Thyroid gland (tissue), 4 donors: ENCODE measurements around the gene MGAT5. TPM values are rescaled to one million over a fixed set of nuclear protein-coding genes. Genes with fewer than 3 reads are reported as not detected.

Experiments used
- DNase-seq, 2 donors: peaks; one replicate each; pipeline ENCODE4 v3.0.0-alpha.2; 2019
- H3K27ac ChIP-seq, 3 donors: fragments of 200-600 bp; sonication (generic); 1 replicate in 2 of 3; 2 replicates in 1 of 3; pipeline ENCODE4 v1.5.1; 2016 to 2019; ENCODE audit warnings: mild to moderate bottlenecking in 1 of 3, moderate library complexity in 1 of 3
- H3K27me3 ChIP-seq: fragments of 200-600 bp; sonication (generic); one replicate; pipeline ENCODE4 v1.5.1; 2019
- H3K36me3 ChIP-seq, 2 donors: fragments of 200-600 bp; sonication (generic); one replicate each; pipeline ENCODE4 v1.5.1; 2016 to 2019
- H3K4me1 ChIP-seq, 2 donors: fragments of 200-600 bp; sonication (generic); one replicate each; pipeline ENCODE4 v1.5.1; 2017 to 2019
- H3K4me3 ChIP-seq, 3 donors: fragments of 200-600 bp; sonication (generic); replicated peaks in 1 of 3; 1 replicate in 2 of 3; 2 replicates in 1 of 3; pipeline ENCODE4 v1.5.1; 2016; ENCODE audit warnings: mild to moderate bottlenecking in 1 of 3
- H3K9me3 ChIP-seq: fragments of 200-600 bp; sonication (generic); one replicate; pipeline ENCODE4 v1.5.1; 2017
- CTCF ChIP-seq, 6 experiments: fragments of 200-600 bp in 3 of 6; fragments of 450-650 bp in 3 of 6; sonication (generic) in 3 of 6; IDR thresholded peaks; one replicate each; pipeline ENCODE4 v1.5.1; 2016 to 2019; ENCODE audit warnings: antibody characterized with exemption in 6 of 6, mild to moderate bottlenecking in 2 of 6, inconsistent platforms in 1 of 6, moderate library complexity in 1 of 6
- POLR2A ChIP-seq, 2 donors: fragments of 450-650 bp; IDR thresholded peaks; one replicate each; pipeline ENCODE4 v1.6.1; 2017; ENCODE audit warnings: antibody characterized with exemption in 2 of 2, mild to moderate bottlenecking in 2 of 2, moderate library complexity in 1 of 2
- WGBS, 2 donors: methylation state at CpG; one replicate each; pipeline ENCODE4 v1.1.5; 2017; 5-methylcytosine and 5-hydroxymethylcytosine counted together
- intact Hi-C: fragments of 100-400 bp; cut with DNase I; formaldehyde crosslinking; loops from one replicate; pipeline ENCODE4 v1.15.1; 2023
- total RNA-seq, 4 donors: library from RNA; depleted of rRNA; stranded (reverse); fragments of >200 nt; gene quantifications; one replicate each; pipeline ENCODE4 v1.2.3, GENCODE V29; 2016

Gene MGAT5
- total RNA-seq, 4 donors from 2014 or later = 47.5 to 64.4 (median 50.4) TPM

GRCh38 chr2:134232868-134233727 lies 20.8 kb upstream of the MGAT5 start:
- H3K4me3 ChIP-seq = no peak overlapping the region
- H3K9me3 ChIP-seq = no peaks in the 10 kb centered on the region
- no peaks in the 10 kb centered on the region for H3K27me3 ChIP-seq
- peak overlapping the region in 1 of 3 donors; percentile 39 for H3K27ac ChIP-seq
- TF ChIP-seq CTCF (IDR thresholded peaks at IDR 0.05) = no peak
- TF ChIP-seq POLR2A (IDR thresholded peaks at IDR 0.05) = no peak
- no peak for DNase-seq
- intact Hi-C loops = no loop called here
- H3K4me1 ChIP-seq = peaks cover 0 to 17% of the 10 kb centered on the region in 2 donors
- no peaks in the 10 kb centered on the region for H3K36me3 ChIP-seq
- 93 to 96% methylated on average over 2 of the region's 2 CpGs for WGBS, 2 donors

GRCh38 chr2:134233728-134234136 lies 20.1 kb upstream of the MGAT5 start:
- 36 to 43% methylated on average over 2 of the region's 2 CpGs for WGBS, 2 donors
- H3K27me3 ChIP-seq = no peaks in the 10 kb centered on the region
- intact Hi-C loops = no loop called here
- no peaks in the 10 kb centered on the region for H3K36me3 ChIP-seq
- H3K27ac ChIP-seq = peak overlapping the region in 1 of 3 donors; percentile 39
- peaks cover 0 to 17% of the 10 kb centered on the region in 2 donors for H3K4me1 ChIP-seq
- H3K4me3 ChIP-seq = no peak overlapping the region
- H3K9me3 ChIP-seq = no peaks in the 10 kb centered on the region
- no peak for TF ChIP-seq CTCF (IDR thresholded peaks at IDR 0.05)
- no peak for TF ChIP-seq POLR2A (IDR thresholded peaks at IDR 0.05)
- DNase-seq = no peak

GRCh38 chr2:134234535-134234934 lies 19.3 kb upstream of the MGAT5 start:
- intact Hi-C loops = no loop called here
- Histone ChIP-seq H3K9me3 (no peaks in the 10 kb centered on the region), H3K4me3 (no peak overlapping the region), H3K27me3 (no peaks in the 10 kb centered on the region), H3K4me1 (peaks cover 0 to 17% of the 10 kb centered on the region in 2 donors), H3K36me3 (no peaks in the 10 kb centered on the region), H3K27ac (no peak overlapping the region)
- 89% methylated on average over 1 of the region's 1 CpG for WGBS, 2 donors
- no peak for TF ChIP-seq POLR2A (IDR thresholded peaks at IDR 0.05)
- no peak for TF ChIP-seq CTCF (IDR thresholded peaks at IDR 0.05)
- DNase-seq = no peak

- intact Hi-C loops = no loop called here
- H3K27me3 ChIP-seq = no peaks in the 10 kb centered on the region
- no peaks in the 10 kb centered on the region for H3K36me3 ChIP-seq
- DNase-seq = no peak
- TF ChIP-seq CTCF (IDR thresholded peaks at IDR 0.05) (no peak), POLR2A (IDR thresholded peaks at IDR 0.05) (no peak)
- 80 to 94% methylated on average over 4 of the region's 4 CpGs for WGBS, 2 donors
- H3K27ac ChIP-seq = no peak overlapping the region
- no peak overlapping the region for H3K4me3 ChIP-seq
- H3K9me3 ChIP-seq = no peaks in the 10 kb centered on the region
- peaks cover 0 to 17% of the 10 kb centered on the region in 2 donors for H3K4me1 ChIP-seq
Measured at GRCh38 chr2:134235510-134236144, 18.2 kb upstream of the MGAT5 start.

GRCh38 chr2:134238371-134238770 lies 15.5 kb upstream of the MGAT5 start:
- intact Hi-C loops = no loop called here
- H3K27me3 ChIP-seq = no peaks in the 10 kb centered on the region
- H3K9me3 ChIP-seq = no peaks in the 10 kb centered on the region
- peaks cover 5 to 13% of the 10 kb centered on the region in 2 donors for H3K4me1 ChIP-seq
- no peak overlapping the region for H3K27ac ChIP-seq
- TF ChIP-seq POLR2A (IDR thresholded peaks at IDR 0.05) (no peak), CTCF (IDR thresholded peaks at IDR 0.05) (no peak)
- no peak for DNase-seq
- H3K4me3 ChIP-seq = no peak overlapping the region
- WGBS, 2 donors = 63 to 67% methylated on average over 3 of the region's 3 CpGs
- no peaks in the 10 kb centered on the region for H3K36me3 ChIP-seq
